Pancreas (tissue), 10 donors: ENCODE data around the gene NDOR1. TPM values are rescaled to one million over a fixed set of nuclear protein-coding genes. Genes with fewer than 3 reads are reported as not detected.
A peak's percentile ranks its signal among the peaks of the same experiment; 100 is the strongest.

Experiments used
- ATAC-seq, 4 donors: fragments of 200-7000 bp; cut with Tn5 transposase; one replicate each; pipeline versions ENCODE4 v1.8.0 to v1.9.1; 2020; ENCODE audit warnings: mild to moderate bottlenecking in 4 of 4, moderate library complexity in 4 of 4
- DNase-seq, 6 donors: peaks; one replicate each; pipeline ENCODE4 v3.0.0-alpha.2; 2020
- FAIRE-seq: peaks from 2 replicates; lab custom pipeline; 2012; peaks lifted over from hg19 to GRCh38; lab: Jason Lieb, UNC
- H3K27ac ChIP-seq, 4 donors: fragments of 200-600 bp; sonication (generic); 1 replicate in 3 of 4; 2 replicates in 1 of 4; pipeline versions ENCODE4 v1.5.0 to v1.8.0; 2020
- H3K27me3 ChIP-seq, 4 donors: fragments of 200-600 bp; one replicate each; pipeline ENCODE4 v1.8.0; 2021
- H3K36me3 ChIP-seq, 3 donors: fragments of 200-600 bp; sonication (generic) in 1 of 3; one replicate each; pipeline versions ENCODE4 v1.5.0 to v1.8.0; 2020 to 2021
- H3K4me1 ChIP-seq, 3 donors: fragments of 200-600 bp; one replicate each; pipeline ENCODE4 v1.8.0; 2021
- H3K4me3 ChIP-seq, 4 donors: fragments of 200-600 bp; sonication (generic) in 2 of 4; one replicate each; pipeline versions ENCODE4 v1.5.0 to v1.8.0; 2020 to 2021
- H3K9me3 ChIP-seq, 4 donors: fragments of 200-600 bp; one replicate each; pipeline ENCODE4 v1.8.0; 2021
- CTCF ChIP-seq, 4 donors: fragments of 200-600 bp; sonication (generic) in 3 of 4; IDR thresholded peaks; one replicate each; pipeline versions ENCODE4 v1.5.0 to v1.8.0; 2021; ENCODE audit warnings: antibody characterized with exemption in 4 of 4
- WGBS, 2 donors: extraction: QIAGEN DNeasy Blood & Tissue Kit; methylation state at CpG; one replicate each; pipeline ENCODE4 v1.1.7; 2013; 5-methylcytosine and 5-hydroxymethylcytosine counted together
- intact Hi-C, 3 donors: fragments of 100-400 bp; cut with DNase I; formaldehyde crosslinking; loops; one replicate each; pipeline versions ENCODE4 v1.11.1 to v1.14.2; 2022
- polyA plus RNA-seq, 2 donors: library from polyadenylated mRNA; stranded (reverse); fragments of 200-250 nt; gene quantifications; one replicate each; pipeline ENCODE4 v1.2.3, GENCODE V29; 2013
- total RNA-seq, 6 donors: library from RNA; stranded (reverse); fragmentation: NEBNext Ultra II Directional in 4 of 6; extraction: Animal tissue kit (Norgen Biotek cat#: 25700) in 4 of 6; gene quantifications; one replicate each; pipeline versions ENCODE4 v1.2.1 to v1.2.4, GENCODE V29; 2021 to 2023
- donor health status: healthy with polysubstance abuse.
- donor health status: DM: no; HTN: no; CAD: no; lungs with moderate emphysema.
- donor health status: DM: no; HTN: no; CAD: no.
- donor health status: control.
- donor health status: control.
- donor health status: Bipolar disorder and iron deficiency.
- donor health status: DM: yes; HTN: yes; CAD: no.
- donor health status: DM: no; HTN: no; CAD: no.
- donor health status: DM: no; HTN: no; CAD: no.
- donor health status: DM: yes; HTN: yes; CAD: no.

NDOR1 gene
- total and polyA plus RNA-seq, 8 donors: 4.6 to 25.4 (median 6.8) TPM

- intact Hi-C loops: no loop called here
- WGBS, 2 donors: 62 to 68% methylated on average over 18 of the region's 18 CpGs
Observed at GRCh38 chr9:137226338-137227053, 21.0 kb downstream of the NDOR1 start.

GRCh38 chr9:137227054-137227852, 21.8 kb downstream of the NDOR1 start, which contains the start of gene RNF224:
Gene RNF224, plus strand, starts transcription at chr9:137227502. Its CDS starts 834 bp downstream, at chr9:137228336.
- Histone ChIP-seq H3K4me3 (no peak within 1 kb of the TSS), H3K4me1 (peaks cover 12 to 20% (median 17%) of the 10 kb centered on the region in 3 donors), H3K27me3 (no peaks in the 10 kb centered on the region), H3K9me3 (no peaks in the 10 kb centered on the region), H3K36me3 (no peaks in the 10 kb centered on the region), H3K27ac (peak within 1 kb of the TSS; percentile 63 to 81 (median 72))
- peak; percentile 84 to 94 (median 86) for TF ChIP-seq CTCF (IDR thresholded peaks at IDR 0.05)
- WGBS, 2 donors: 10 to 12% methylated on average over 23 to 25 of the region's 25 CpGs
- FAIRE-seq (no peak), DNase-seq (peak; percentile 84 to 95 (median 92)), ATAC-seq (peak; percentile 57 to 71 (median 67))
- intact Hi-C loops: no loop called here

More at GRCh38 chr9:137226338-137227053, 21.0 kb downstream of the NDOR1 start:
- H3K27ac ChIP-seq: peak overlapping the region; percentile 63 to 81 (median 72)
- TF ChIP-seq CTCF (IDR thresholded peaks at IDR 0.05): no peak
- FAIRE-seq (no peak), DNase-seq (peak in 2 of 6 donors; percentile 41 to 72), ATAC-seq (no peak)
- no peaks in the 10 kb centered on the region for H3K36me3 ChIP-seq
- no peak overlapping the region for H3K4me3 ChIP-seq
- H3K4me1 ChIP-seq: peaks cover 12 to 20% (median 17%) of the 10 kb centered on the region in 3 donors
- no peaks in the 10 kb centered on the region for H3K27me3 ChIP-seq
- H3K9me3 ChIP-seq: no peaks in the 10 kb centered on the region

- FAIRE-seq (no peak), ATAC-seq (no peak), DNase-seq (peak in 1 of 6 donors; percentile 70)
- intact Hi-C loops: no loop called here
- no peak for TF ChIP-seq CTCF (IDR thresholded peaks at IDR 0.05)
- Histone ChIP-seq H3K4me1 (peaks cover 7 to 16% (median 11%) of the 10 kb centered on the region in 3 donors), H3K9me3 (no peaks in the 10 kb centered on the region), H3K27me3 (no peaks in the 10 kb centered on the region), H3K27ac (peak overlapping the region in 1 of 4 donors; percentile 70), H3K36me3 (no peaks in the 10 kb centered on the region), H3K4me3 (no peak overlapping the region)
- 15 to 17% methylated on average over 17 to 18 of the region's 18 CpGs for whole genome bisulfite sequencing, 2 donors
Observed at GRCh38 chr9:137227853-137228505, 22.5 kb downstream of the NDOR1 start.

- Histone ChIP-seq H3K9me3 (no peaks in the 10 kb centered on the region), H3K4me1 (peaks cover 5 to 14% (median 10%) of the 10 kb centered on the region in 3 donors), H3K4me3 (no peak overlapping the region), H3K27me3 (no peaks in the 10 kb centered on the region), H3K36me3 (no peaks in the 10 kb centered on the region), H3K27ac (no peak overlapping the region)
- DNase-seq (no peak), ATAC-seq (no peak), FAIRE-seq (no peak)
- intact Hi-C loops: no loop called here
- 46 to 47% methylated on average over 29 of the region's 29 CpGs for WGBS, 2 donors
- TF ChIP-seq CTCF (IDR thresholded peaks at IDR 0.05): no peak
Observed at GRCh38 chr9:137228506-137228967, 23.0 kb downstream of the NDOR1 start.
